ENCODE measurements around the gene ACOT4.
"Not testable (repeated sequence)": the region's sequence is repeated elsewhere in the genome, so short reads cannot be mapped to it uniquely, and the experiment has no call there.

Gene ACOT4

DNA sequence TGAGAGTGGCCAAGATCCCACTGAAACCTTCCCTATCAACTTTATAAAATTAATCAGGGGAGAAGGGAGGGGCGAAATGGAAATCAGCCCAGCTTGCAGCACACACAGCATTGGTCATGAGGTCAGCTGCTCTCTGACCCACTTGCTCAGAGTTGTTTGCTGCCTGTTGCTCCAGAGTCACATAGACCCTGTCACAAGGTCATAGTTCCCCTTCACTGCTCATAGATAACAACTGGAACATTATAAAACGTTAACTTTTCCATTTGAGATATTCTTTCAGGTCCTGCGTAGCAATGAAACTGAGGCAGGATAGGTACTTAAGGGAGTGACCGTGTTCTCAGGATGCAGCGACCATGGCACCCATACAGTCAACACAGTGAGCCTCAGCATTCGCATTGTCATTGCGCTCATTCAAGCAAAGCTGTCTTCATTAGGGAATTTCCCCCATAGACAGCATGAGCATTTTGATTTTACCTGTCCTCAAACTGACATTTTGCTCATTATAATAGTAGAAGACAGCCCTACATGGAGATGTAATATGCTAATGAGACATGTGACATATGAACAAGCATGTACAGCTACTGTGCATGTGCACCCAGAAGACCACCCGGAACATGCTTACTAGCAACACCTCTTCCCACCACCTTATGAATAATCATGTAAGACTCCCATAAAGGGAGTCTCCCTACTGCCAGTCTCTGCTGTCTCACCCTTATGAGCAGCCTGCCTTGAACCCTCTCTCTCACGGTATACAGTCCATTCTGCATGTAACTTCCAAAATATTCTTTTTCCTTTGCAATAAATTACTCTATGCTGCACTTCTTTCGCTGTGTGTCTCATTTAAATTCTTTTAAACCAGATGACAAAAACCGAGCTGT lies 9.3 kb upstream of the ACOT4 start:
- not testable (repeated sequence) for DNase-seq

DNA sequence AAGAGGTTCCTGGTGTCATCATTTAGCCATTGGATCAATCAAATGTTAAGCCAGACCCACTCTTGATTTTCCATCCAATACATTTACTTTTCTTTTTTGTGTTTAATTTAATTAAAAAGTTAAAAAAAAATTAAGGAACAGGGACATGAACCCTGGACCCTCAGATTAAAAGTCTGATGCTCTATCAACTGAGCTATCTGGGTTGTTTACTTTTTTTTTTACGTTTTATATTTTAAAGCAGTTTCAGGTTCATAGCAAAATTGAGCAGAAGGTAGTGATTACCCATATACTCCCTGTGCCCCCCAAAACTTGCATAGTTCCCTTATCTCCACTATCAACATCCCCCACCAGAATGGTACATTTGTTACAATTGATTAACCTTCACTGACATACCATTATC lies 3.0 kb upstream of the ACOT4 start:
- DNase-seq: no peak

DNA sequence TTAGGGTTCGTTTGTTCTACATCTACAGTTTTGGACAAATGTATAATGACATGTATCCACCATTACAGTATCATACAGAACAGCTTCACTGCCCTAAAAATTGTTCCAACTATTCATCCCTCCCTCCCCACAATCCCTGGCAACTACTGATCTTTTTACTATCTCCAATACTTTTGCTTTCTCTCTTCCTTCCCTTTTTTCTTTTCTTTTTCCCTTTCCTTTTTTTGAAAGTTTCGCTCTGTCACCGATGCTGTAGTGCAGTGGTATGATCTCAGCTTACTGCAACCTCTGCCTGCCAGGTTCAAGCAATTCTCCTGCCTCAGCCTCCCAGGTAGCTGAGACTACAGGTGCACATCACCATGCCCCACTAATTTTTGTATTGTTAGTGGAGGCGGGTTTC lies 2.6 kb upstream of the ACOT4 start:
- no peak for DNase-seq

DNA sequence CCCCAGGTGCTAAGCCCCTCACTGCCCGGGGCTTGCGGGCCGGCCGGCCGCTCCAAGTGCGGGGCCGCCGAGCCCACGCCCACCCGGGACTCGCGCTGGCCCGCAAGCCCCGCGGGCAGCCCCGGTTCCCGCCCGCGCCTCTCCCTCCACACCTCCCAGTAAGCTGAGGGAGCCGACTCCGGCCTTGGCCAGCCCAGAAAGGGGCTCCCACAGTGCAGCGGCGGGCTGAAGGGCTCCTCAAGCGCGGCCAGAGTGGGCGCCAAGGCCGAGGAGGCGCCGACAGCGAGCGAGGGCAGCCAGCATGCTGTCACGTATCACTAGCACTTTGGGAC lies 1.0 kb upstream of the ACOT4 start:
- not testable (repeated sequence) for DNase-seq

DNA sequence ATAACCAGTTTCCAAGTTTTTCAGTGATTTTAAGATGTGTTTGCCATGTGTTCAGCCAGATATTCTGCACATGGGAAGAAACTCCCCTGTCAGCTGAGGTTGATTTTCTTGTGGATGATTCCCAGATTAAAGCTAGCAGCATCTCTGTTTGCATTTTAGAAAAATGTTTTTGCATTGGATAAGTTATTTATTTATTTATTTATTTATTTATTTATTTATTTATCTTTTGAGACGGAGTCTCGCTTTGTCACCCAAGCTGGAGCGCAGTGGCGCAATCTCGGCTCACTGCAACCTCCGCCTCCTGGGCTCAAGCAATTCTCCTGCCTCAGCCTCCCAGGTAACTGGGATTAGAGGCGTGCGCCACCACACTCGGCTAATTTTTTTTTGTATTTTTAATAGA lies 2.8 kb downstream of the ACOT4 start:
- no peak for DNase-seq

DNA sequence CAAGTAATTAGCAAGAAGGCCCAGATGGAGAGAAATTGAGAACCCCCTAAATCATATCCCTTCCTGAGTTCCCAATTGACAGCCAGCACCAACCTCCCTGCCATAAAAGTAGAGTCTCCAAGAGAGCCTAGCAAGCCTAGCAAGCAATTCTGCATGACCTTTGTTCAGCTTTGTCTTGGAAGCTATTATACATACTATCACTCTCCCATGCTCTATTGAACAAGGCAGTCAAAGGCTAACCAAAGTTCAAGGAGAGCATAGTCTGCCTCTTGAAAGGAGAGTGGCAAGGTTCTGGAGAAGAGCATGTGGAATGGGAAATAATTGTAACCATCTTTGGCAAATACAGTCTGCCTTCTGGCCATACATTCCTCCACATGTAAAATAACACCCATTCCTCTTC lies 7.8 kb downstream of the ACOT4 start:
- no peak for DNase-seq

DNA sequence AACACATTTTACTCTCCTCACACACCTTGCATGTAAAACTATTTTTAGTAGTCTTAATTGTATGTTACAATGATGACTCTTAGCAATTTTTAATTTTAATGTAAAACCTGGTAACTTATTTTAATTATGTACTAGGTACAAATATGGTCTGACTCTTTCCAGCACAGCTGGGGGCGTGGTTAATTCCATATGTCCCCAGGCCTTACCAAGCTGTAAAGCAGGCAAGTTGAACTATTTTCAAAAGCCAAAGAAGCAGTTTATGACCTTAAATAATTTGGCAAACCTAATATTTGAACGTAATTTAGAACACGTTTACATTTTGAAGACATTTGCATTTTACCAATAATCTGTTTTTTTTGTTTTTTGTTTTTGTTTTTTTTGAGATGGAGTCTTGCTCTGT lies 11.3 kb downstream of the ACOT4 start:
- DNase-seq: no peak

DNA sequence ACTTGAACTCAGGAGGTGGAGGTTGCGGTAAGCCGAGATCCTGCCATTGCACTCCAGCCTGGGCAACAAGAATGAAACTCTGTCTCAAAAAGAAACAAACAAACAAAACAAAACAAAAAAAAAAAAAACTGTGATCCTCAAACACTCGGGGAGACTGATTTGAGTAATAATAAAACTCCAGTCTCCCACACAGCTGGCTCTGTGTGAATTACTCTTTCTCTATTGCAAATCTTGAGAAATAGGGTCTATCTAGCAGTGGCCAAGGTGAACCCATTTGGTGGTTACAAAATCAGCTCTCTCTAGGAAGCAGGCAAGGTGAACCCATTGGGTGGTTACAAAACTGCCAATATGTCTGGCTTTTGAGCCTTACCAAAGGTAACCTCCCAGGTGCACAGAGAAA lies 14.6 kb downstream of the ACOT4 start:
- no peak for DNase-seq

DNA sequence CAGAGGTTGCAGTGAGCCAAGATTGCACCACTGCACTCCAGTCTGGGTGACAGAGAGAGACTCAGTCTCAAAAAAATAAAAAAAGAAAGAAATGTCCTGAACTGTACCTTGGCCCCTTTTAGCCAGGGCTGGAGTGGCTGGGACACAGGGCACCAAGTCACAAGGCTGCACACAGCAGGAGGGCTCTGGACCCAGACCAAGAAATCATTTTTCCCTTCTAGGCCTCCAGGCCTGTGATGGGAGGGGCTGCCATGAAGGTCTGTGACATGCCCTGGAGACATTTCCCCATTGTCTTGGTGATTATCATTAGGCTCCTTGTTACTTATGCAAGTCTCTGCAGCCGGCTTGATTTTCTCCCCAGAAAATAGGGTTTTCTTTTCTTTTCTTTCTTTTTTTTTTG lies 15.6 kb downstream of the ACOT4 start:
- DNase-seq: no peak

DNA sequence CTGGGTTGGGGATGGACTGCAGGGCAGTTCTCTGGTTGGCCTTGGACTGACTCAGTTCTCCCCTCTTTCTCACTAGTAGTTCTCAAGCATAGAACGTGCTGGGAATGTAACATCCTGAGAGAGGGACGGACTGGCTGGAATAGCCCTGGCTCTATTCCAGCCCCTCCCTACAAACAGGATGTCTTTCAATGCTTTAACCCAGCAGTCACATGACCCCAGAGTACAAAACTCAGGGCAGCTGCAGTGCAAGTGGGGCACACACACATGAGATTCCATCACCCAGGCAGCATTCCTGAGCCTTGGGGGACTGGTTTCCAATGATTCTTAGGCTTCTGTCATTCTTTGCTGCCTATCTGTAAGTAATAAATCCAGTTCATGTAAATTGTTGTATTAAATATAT lies 19.0 kb downstream of the ACOT4 start:
- DNase-seq: no peak

DNA sequence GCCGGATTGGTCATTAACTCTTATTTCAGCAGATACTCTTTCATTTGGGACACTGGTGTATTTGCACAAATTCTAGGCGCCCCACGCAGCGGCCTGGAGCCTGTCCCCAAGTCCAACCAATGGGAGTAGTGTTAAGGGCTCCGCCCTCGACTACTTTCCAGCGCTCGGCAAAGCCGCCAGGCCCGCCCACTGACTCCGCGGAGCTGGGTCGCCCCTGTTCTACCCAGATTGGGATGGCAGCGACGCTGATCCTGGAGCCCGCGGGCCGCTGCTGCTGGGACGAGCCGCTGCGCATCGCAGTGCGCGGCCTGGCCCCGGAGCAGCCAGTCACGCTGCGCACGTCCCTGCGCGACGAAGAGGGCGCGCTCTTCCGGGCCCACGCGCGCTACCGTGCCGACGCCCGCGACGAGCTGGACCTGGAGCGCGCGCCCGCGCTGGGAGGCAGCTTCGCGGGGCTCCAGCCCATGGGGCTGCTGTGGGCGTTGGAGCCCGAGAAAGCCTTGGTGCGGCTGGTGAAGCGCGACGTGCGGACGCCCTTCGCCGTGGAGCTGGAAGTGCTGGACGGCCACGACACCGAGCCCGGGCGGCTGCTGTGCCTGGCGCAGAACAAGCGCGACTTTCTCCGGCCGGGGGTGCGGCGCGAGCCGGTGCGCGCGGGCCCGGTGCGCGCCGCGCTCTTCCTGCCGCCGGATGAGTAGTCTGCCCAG lies 20.8 kb downstream of the ACOT4 start, which contains the start of gene ACOT6:
Gene ACOT6 (plus strand): TSS at position 179 of the 707 bp plus-strand sequence. CDS start 55 bp downstream, at position 234.
- peak; percentile 52 to 72 for DNase-seq

DNA sequence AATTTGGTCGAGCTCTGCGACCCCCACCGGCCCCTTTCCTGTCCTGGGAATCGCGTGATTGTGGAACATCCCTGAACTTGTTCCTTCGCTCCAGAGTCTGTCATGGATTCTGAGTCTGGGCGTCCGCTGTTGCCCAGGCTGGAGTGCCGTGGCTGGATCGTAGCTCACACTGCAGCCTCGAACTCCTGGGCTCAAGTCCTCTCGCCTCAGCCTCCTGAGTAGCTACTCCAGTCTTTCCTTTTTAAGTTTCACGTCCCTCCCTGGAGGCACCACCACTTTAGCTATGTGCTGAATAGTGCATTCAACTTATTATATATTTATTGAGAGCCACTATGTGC lies 21.3 kb downstream of the ACOT4 start:
- no peak for DNase-seq

DNA sequence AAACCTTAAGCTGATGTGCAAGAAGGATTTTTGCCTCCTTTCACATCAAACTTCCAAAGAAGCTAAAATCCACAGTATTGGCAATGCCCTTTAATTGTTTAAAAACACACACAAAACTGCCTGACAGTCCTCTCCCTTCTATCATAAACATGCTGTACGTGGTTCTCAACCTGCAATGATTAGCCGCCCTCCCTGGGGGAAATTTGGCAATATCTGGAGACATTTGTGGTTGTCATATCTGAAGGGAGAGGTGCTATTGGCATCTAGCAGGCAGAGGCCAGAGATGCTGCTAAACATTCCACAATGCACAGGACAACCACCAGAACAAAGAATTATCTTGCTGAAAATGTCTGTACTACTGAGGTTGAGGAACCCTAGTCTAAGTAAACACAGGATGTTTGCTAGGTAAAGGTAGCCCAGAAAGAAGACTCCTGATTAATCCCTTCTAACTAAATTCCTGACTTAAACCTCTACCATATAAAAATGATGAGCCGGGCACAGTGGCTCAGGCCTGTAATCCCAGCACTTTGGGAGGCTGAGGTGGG lies 21.8 kb downstream of the ACOT4 start:
- no peak for DNase-seq

DNA sequence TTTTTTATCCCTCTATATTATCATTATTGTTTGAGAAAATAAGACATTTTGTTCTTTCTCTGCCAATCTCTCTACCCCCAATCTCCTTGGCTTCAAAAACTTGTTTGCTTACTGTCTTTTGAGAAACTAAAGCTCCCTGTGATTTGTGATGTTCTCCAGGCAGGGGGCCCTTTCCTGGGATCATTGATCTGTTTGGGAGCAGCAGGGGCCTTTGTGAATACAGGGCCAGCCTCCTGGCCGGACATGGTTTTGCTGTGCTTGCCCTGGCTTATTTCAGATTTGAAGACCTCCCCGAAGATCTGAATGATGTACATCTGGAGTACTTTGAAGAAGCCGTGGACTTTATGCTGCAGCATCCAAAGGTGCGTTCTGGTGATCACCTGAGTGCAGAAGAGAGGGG lies 25.2 kb downstream of the ACOT4 start:
- no peak for DNase-seq

DNA sequence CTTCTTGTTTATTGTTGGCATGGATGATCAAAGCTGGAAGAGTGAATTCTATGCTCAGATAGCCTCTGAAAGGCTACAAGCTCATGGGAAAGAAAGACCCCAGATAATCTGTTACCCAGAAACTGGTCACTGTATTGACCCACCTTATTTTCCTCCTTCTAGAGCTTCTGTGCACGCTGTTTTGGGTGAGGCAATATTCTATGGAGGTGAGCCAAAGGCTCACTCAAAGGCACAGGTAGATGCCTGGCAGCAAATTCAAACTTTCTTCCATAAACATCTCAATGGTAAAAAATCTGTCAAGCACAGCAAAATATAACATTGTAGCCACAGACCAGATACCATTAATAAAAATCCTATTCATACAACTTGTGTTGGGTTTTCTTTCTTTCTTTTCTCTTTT lies 27.9 kb downstream of the ACOT4 start:
- DNase-seq: no peak

DNA sequence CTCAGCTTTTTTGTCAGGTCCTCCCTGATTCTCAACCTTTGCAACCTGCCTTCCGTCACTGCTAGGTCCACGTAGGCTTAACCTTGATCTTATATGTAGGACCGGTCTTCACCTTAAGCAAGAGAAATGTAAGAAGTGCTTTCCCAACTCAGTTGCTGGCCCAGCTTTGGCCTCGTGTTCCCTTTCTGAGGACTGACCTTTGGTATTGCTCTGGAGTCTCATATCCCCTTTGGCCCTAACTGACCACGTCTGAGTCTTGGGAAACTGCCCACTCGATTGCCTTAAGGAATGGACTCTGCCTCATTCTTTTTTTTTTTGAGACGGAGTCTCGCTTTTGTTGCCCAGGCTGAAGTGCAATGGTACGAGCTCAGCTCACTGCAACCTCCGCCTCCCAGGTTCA lies 28.6 kb downstream of the ACOT4 start:
- DNase-seq: no peak

DNA sequence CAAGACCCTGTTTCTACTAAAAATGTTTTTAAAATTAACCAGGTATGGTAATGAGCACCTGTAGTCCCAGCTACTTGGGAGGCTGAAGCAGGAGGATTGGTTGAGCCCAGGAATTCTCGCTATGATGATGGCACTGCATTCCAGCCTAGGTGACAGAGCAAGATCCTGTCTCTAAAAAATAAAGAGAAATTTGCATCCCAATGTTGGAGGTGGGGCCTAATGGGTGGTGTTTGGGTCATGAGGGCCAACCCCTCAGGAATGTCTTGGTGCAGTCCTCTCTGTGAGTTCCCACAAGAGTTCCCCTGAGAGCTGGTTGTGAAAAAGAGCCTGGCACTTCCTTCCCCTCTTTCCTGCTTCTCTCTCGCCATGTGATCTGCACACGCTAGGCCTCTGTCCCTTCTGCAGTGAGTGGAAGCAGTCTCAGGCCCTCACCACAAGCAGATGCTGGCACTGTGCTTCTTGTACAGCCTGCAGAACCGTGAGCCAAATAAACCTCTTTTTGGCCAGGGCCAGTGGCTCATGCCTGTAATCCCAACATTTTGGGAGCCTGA lies 31.9 kb downstream of the ACOT4 start:
- DNase-seq: no peak

DNA sequence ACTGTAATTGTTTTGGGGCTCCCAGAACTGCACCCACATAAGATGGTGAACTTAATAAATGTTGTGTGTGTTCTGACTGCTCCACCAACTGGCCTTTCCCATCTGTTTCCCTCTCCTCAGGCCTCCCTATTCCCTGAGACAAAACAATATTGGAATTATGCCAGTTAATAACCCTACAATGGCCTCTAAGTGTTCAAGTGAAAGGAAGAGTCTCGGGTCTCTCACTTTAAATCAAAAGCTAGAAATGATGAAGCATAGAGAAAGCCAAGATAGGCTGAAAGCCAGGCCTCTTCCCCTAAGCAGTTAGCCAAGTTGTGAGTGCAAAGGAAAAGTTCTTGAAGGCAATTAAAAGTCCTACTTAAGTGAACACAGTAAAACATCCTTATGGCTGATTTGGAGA lies 34.0 kb downstream of the ACOT4 start:
- DNase-seq: no peak

DNA sequence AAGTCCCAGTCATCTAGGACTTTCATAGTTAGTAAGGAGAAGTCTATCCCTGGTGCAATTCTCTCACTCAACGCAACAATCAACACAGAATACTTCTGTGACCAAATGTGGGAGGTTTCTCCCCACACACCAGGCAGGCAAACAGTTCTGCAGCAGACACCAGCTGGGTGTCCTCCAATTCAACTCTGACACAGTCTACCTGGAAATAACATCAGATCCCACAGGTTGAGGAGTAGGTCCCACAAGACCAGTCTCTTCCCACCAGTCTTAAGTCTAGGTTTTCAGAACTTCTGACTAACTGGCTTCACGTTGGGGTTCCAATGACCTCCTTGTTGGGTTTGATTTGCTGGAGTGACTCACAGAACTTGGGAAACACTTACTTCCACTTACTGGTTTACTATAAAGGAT lies 35.5 kb downstream of the ACOT4 start:
- DNase-seq: no peak

DNA sequence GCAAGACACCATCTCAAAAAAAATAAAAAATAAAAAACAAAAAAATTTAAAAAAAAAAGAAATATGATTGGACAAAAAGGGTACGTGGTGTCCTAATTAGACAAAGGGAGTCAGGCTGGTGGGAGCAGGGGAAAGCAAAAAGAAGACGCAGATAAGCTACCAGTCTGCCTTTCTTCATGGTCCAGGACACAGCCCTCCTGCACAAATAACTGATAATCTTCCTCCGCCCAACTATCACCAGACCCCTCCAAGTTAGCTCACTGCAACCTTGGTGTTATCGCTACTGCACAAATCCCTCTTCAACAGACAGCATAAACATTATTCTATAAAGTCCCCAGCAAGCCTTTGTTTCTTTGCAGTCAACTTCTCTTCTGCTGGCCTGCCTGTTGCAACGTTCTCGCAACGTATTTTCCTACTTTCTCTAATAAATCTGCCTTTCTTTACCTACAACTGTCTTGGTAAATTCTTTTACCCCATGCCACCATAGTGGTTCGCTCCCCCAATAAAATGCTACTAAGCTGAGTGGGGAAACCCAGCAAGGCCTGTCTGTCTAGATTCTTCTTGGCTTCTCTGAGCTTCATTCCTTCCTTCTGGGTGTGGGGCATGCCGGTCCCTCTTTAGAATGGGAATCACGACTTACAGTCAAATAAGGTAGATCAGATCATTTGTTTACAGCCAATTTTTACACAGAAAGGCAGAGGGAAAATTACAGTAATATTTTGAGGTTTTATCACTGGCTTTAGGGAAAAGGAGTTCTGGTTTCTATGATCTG lies 38.5 kb downstream of the ACOT4 start:
- no peak for DNase-seq

DNA sequence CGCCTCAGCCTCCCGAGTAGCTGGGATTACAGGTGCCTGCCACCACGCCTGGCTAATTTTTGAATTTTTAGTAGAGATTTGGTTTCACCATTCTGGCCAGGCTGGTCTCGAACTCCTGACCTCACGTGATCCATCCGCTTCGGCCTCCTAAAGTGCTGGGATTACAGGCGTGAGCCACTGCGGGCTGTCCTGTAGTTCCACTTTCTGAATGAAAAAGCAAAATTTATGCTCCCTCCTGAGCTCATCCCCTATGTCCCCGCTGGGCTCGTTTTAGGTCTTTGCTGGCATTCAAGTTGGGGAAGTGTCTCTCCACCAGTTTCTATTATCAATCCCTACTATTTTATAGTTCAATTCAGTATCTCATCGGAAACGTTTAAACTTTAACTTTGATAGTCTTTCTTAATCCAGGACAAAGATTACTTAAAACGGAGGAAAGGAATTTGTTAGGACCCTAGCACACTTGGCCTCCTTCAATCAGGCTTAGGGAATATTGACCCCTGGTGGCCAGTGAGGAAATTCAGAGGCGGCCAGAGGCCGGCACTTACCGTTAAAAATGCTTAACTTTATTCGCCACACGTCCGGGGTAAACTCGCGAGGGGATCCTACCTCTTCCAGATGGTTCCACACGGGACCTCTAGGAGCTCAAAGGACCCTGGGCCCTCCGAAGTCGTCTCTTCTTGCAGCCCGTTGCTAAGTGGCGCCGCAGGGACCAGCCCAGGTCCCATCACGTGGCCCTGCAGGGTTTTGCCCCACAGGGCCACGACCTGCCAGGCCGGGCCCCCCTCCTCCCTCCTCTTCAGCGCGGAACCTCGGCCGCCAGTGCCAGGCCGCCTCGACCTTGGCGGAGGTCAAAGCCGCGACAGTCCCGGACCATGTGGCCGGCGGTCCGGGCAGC lies 41.7 kb downstream of the ACOT4 start:
- DNase-seq: peak; percentile 55 to 77
